GM19193 (cell line): Measurements from ENCODE around the gene RALGPS1.

Experiments used
- POLR2A ChIP-seq: IDR thresholded peaks from 4 replicates; pipeline ENCODE4 v1.6.1; 2011; ENCODE audit not compliant: insufficient read depth, insufficient read length; ENCODE audit errors: extremely low read depth

The RALGPS1 gene

GRCh38 chr9:126983767-126984166 lies 69.2 kb downstream of the RALGPS1 start:
- no peak for TF ChIP-seq POLR2A

GRCh38 chr9:126984969-126985368 lies 70.4 kb downstream of the RALGPS1 start:
- TF ChIP-seq POLR2A: no peak

- no peak for TF ChIP-seq POLR2A
These were observed 71.4 kb downstream of the RALGPS1 start for GRCh38 chr9:126985870-126986498.

- TF ChIP-seq POLR2A: no peak
These were observed 71.9 kb downstream of the RALGPS1 start for GRCh38 chr9:126986506-126986951.

- no peak for TF ChIP-seq POLR2A
These were observed 74.3 kb downstream of the RALGPS1 start for GRCh38 chr9:126988857-126989256.

- no peak for TF ChIP-seq POLR2A
These were observed 75.6 kb downstream of the RALGPS1 start for GRCh38 chr9:126989847-126990842.

GRCh38 chr9:126991183-126991582 lies 76.6 kb downstream of the RALGPS1 start:
- no peak for TF ChIP-seq POLR2A

GRCh38 chr9:126992427-126992826 lies 77.8 kb downstream of the RALGPS1 start:
- TF ChIP-seq POLR2A: no peak

GRCh38 chr9:126999315-127000068 lies 84.9 kb downstream of the RALGPS1 start:
- TF ChIP-seq POLR2A: no peak

- TF ChIP-seq POLR2A: no peak
These were observed 90.6 kb downstream of the RALGPS1 start for GRCh38 chr9:127004946-127005769.

GRCh38 chr9:127005770-127006314 lies 91.3 kb downstream of the RALGPS1 start:
- TF ChIP-seq POLR2A: no peak

GRCh38 chr9:127007638-127008037 lies 93.1 kb downstream of the RALGPS1 start:
- TF ChIP-seq POLR2A: no peak

GRCh38 chr9:127008076-127008475 lies 93.5 kb downstream of the RALGPS1 start:
- TF ChIP-seq POLR2A: no peak

- no peak for TF ChIP-seq POLR2A
These were observed 97.2 kb downstream of the RALGPS1 start for GRCh38 chr9:127011772-127012171.
